CD4-positive, CD25-positive, alpha-beta regulatory T cell (primary cell): ENCODE data around the gene SKOR1. TPM values are rescaled to one million over a fixed set of nuclear protein-coding genes. Genes with fewer than 3 reads are reported as not detected.

ENCODE experiments used
- ATAC-seq, 2 donors: fragments of 150-1000 bp; cut with Tn5 transposase; one replicate each; pipeline ENCODE4 v1.10.0; 2021; ENCODE audit warnings: low read depth in 2 of 2, moderate number of reproducible peaks in 2 of 2, moderate library complexity in 1 of 2
- DNase-seq, 3 donors: peaks; one replicate each; pipeline versions ENCODE4 v3.0.0 to v3.0.0-alpha.2; 2012 to 2022; ENCODE audit warnings: mixed read lengths in 1 of 3
- H3K27ac ChIP-seq: one replicate; pipeline ENCODE4 v1.7.0; 2013; ENCODE audit warnings: mild to moderate bottlenecking, low read length; ENCODE audit not compliant: insufficient read depth, poor library complexity, severe bottlenecking
- H3K27me3 ChIP-seq: one replicate; pipeline ENCODE4 v1.7.0; 2013; ENCODE audit warnings: low read length; ENCODE audit not compliant: control insufficient read depth, insufficient read depth
- H3K36me3 ChIP-seq: one replicate; pipeline ENCODE4 v1.7.0; 2013; ENCODE audit warnings: mild to moderate bottlenecking, low read length, moderate library complexity; ENCODE audit not compliant: control insufficient read depth, insufficient read depth
- H3K4me1 ChIP-seq: 2 replicates; pipeline ENCODE4 v1.7.0; 2013; ENCODE audit warnings: mild to moderate bottlenecking, low read length; ENCODE audit not compliant: insufficient read depth, control insufficient read depth, poor library complexity, severe bottlenecking
- H3K4me3 ChIP-seq: one replicate; pipeline ENCODE4 v1.7.0; 2013; ENCODE audit warnings: low read depth, mild to moderate bottlenecking, low read length, moderate library complexity
- H3K9me3 ChIP-seq, 2 experiments: 1 replicate in 1 of 2; 2 replicates in 1 of 2; pipeline ENCODE4 v1.7.0; 2013; ENCODE audit warnings: low read length in 2 of 2, mild to moderate bottlenecking in 1 of 2, moderate library complexity in 1 of 2; ENCODE audit not compliant: control insufficient read depth in 2 of 2
- H3K27ac Mint-ChIP-seq, 3 donors: one replicate each; pipeline ENCODE4 v1.8.0; 2020 to 2022; ENCODE audit warnings: mild to moderate bottlenecking in 3 of 3, mixed read lengths in 3 of 3, moderate library complexity in 2 of 3
- H3K27me3 Mint-ChIP-seq: one replicate; pipeline ENCODE4 v1.8.0; 2022; ENCODE audit warnings: mild to moderate bottlenecking, mixed read lengths
- H3K36me3 Mint-ChIP-seq: one replicate; pipeline ENCODE4 v1.8.0; 2020; ENCODE audit warnings: mixed read lengths
- H3K4me1 Mint-ChIP-seq, 4 donors: one replicate each; pipeline ENCODE4 v1.8.0; 2020 to 2022; ENCODE audit warnings: mixed read lengths in 4 of 4, mild to moderate bottlenecking in 1 of 4
- H3K4me3 Mint-ChIP-seq, 4 donors: one replicate each; pipeline ENCODE4 v1.8.0; 2020 to 2022; ENCODE audit warnings: mild to moderate bottlenecking in 4 of 4, mixed read lengths in 4 of 4, moderate library complexity in 3 of 4
- H3K9me3 Mint-ChIP-seq, 7 donors: one replicate each; pipeline ENCODE4 v1.8.0; 2020 to 2022; ENCODE audit warnings: mixed read lengths in 7 of 7, mild to moderate bottlenecking in 3 of 7, moderate library complexity in 2 of 7
- polyA plus RNA-seq, 4 donors: library from polyadenylated mRNA; unstranded; fragments of 300-500 nt; fragmentation: Illumina TruSeq; gene quantifications; one replicate each; pipeline ENCODE4 v1.2.3, GENCODE V29; 2021
- total RNA-seq: library from RNA; stranded (reverse); gene quantifications from one replicate; pipeline ENCODE4 v1.2.3, GENCODE V29; 2022

The SKOR1 gene
- total and polyA plus RNA-seq, 5 donors from 2014 or later, result 2.5 TPM; not detected in 4

DNA sequence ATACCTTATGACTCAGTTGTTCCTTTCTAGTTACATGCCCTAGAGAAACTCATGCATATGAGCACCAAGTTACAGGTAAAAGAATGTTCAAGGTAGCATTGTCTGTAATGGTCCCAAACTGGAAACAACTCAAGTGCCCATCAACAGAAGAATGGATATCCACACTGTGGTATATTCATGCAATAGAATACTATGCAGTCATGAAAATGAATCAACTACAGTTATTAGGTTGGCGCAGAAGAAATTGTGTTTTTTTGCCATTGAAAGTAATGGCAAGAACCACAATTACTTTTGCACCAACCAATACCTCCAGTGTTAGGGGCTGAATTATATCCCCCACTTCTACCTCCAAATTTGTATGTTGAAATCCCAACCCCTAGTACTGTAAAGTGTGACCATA, 24.2 kb downstream of the SKOR1 start:
- no peaks in the 10 kb centered on the region for H3K36me3 Mint-ChIP-seq
- Histone ChIP-seq H3K4me3 (no peak overlapping the region), H3K27me3 (peaks cover 8% of the 10 kb centered on the region), H3K36me3 (no peaks in the 10 kb centered on the region), H3K4me1 (no peaks in the 10 kb centered on the region), H3K27ac (no peak overlapping the region), H3K9me3 (peaks cover 3 to 4% of the 10 kb centered on the region in 2 experiments)
- H3K4me1 Mint-ChIP-seq, result no peaks in the 10 kb centered on the region
- peaks cover 36% of the 10 kb centered on the region for H3K27me3 Mint-ChIP-seq
- H3K9me3 Mint-ChIP-seq, result peaks cover 0 to 3% (median 0%) of the 10 kb centered on the region in 7 donors
- ATAC-seq, result no peak
- no peak overlapping the region for H3K4me3 Mint-ChIP-seq
- no peak for DNase-seq
- no peak overlapping the region for H3K27ac Mint-ChIP-seq

DNA sequence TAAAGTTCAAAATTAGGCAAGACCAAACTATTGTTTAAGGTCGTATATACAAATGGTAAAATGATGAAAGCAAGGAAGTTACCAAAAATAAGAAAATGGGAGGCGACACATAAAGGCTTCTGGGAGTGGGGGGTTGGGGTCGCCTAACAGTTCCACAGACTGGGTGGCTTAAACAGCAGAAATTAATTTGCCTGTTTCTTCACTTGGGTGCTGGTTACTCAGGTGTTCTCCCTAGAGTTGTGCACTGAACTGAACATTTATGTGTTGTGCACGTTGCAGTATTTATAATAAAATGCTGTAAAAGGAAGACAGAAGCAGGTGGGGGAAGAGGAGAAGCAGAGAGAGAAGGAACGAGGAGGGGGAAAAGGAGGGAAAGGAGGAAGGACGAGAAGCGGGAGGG, 25.0 kb downstream of the SKOR1 start:
- peaks cover 0 to 3% (median 0%) of the 10 kb centered on the region in 7 donors for H3K9me3 Mint-ChIP-seq
- H3K36me3 Mint-ChIP-seq, result no peaks in the 10 kb centered on the region
- H3K27ac Mint-ChIP-seq, result no peak overlapping the region
- DNase-seq (no peak), ATAC-seq (no peak)
- no peak overlapping the region for H3K4me3 Mint-ChIP-seq
- H3K27me3 Mint-ChIP-seq, result peaks cover 36% of the 10 kb centered on the region
- Histone ChIP-seq H3K4me3 (no peak overlapping the region), H3K27me3 (peaks cover 8% of the 10 kb centered on the region), H3K4me1 (no peaks in the 10 kb centered on the region), H3K27ac (no peak overlapping the region), H3K36me3 (no peaks in the 10 kb centered on the region), H3K9me3 (peaks cover 3 to 4% of the 10 kb centered on the region in 2 experiments)
- no peaks in the 10 kb centered on the region for H3K4me1 Mint-ChIP-seq

DNA sequence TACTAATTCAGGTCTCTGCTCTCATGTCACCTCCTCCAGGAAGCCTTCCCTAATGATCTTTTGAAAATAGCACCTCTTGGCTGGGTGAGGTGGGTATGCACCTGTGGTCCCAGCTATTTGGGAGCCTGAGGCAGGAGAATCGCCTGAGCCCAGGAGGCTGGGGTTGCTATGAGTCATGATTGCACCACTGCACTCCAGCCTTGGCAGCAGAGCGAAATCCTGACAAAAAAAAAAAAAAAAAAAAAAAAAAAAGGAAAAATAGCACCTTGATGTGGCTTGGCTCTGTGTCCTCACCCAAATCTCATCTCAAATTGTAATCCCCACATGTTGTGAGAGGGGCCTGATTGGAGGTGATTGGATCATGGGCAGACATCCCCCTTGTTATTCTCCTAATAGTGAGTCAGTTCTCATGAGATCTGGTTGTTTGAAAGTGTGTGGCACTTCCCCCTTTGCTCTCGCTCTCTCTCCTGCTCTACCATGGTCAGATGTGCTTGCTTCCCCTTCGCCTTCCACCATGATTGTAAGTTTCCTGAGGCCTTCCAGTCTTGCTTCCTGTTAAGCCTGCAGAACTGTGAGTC, 25.8 kb downstream of the SKOR1 start:
- no peak for ATAC-seq
- no peak overlapping the region for H3K27ac ChIP-seq

DNA sequence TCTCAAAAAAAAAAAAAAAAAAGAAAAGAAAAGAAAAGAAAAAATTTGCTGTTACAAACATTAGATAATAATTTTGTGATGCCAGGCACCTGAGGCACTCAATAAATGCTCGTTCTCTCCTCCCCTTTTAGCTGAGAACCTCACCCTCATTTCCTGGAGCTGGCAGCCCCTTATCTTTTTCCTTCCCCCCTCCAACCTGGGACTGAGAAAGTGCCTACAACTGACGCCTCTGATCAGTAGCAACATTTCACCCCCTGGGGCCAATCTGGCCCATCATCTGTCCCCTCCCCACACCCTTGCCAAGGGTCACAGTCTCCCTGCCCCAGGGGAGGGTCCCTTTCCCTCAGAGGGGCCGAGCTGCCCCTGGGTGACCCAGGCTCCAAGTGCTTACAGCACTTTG, 27.1 kb downstream of the SKOR1 start:
- H3K4me3 Mint-ChIP-seq, result no peak overlapping the region
- H3K36me3 Mint-ChIP-seq, result no peaks in the 10 kb centered on the region
- no peaks in the 10 kb centered on the region for H3K4me1 Mint-ChIP-seq
- H3K27ac Mint-ChIP-seq, result no peak overlapping the region
- ATAC-seq (no peak), DNase-seq (no peak)
- peaks cover 8% of the 10 kb centered on the region for H3K27me3 ChIP-seq
- H3K9me3 ChIP-seq, result peaks cover 3 to 4% of the 10 kb centered on the region in 2 experiments
- H3K36me3 ChIP-seq, result no peaks in the 10 kb centered on the region
- no peak overlapping the region for H3K4me3 ChIP-seq
- H3K27ac ChIP-seq, result no peak overlapping the region
- no peaks in the 10 kb centered on the region for H3K4me1 ChIP-seq
- H3K9me3 Mint-ChIP-seq, result peaks cover 0 to 3% (median 0%) of the 10 kb centered on the region in 7 donors
- H3K27me3 Mint-ChIP-seq, result peaks cover 28% of the 10 kb centered on the region

More for the DNA sequence above, 25.8 kb downstream of the SKOR1 start:
- Mint-ChIP-seq H3K4me3 (no peak overlapping the region), H3K27ac (peak overlapping the region in 1 of 3 donors; percentile 26), H3K4me1 (no peaks in the 10 kb centered on the region), H3K9me3 (peaks cover 0 to 3% (median 0%) of the 10 kb centered on the region in 7 donors), H3K27me3 (peaks cover 36% of the 10 kb centered on the region), H3K36me3 (no peaks in the 10 kb centered on the region)
- no peak overlapping the region for H3K4me3 ChIP-seq
- no peaks in the 10 kb centered on the region for H3K4me1 ChIP-seq
- H3K27me3 ChIP-seq, result peaks cover 8% of the 10 kb centered on the region
- H3K36me3 ChIP-seq, result no peaks in the 10 kb centered on the region
- H3K9me3 ChIP-seq, result peaks cover 3 to 4% of the 10 kb centered on the region in 2 experiments
- no peak for DNase-seq

DNA sequence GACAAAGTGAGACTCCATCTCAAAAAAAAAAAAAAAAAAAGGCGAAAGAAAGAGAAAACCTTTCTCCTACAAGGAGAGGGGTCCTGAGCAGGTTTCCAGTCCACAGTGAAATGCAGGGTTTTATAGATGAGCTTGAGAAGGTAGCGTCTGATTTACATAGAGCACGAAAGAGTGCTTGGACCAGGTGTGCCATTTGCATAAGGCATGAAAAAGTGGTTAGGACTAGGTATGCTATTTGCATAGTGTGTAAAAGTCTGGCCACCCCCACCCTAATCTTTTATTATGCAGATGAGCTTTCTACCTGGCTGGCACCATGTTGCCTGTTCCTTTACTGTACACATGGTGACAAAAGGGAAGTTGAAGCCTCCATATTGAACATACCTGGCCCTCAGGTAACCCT, 28.1 kb downstream of the SKOR1 start:
- Mint-ChIP-seq H3K27ac (no peak overlapping the region), H3K36me3 (no peaks in the 10 kb centered on the region)
- no peak for DNase-seq

DNA sequence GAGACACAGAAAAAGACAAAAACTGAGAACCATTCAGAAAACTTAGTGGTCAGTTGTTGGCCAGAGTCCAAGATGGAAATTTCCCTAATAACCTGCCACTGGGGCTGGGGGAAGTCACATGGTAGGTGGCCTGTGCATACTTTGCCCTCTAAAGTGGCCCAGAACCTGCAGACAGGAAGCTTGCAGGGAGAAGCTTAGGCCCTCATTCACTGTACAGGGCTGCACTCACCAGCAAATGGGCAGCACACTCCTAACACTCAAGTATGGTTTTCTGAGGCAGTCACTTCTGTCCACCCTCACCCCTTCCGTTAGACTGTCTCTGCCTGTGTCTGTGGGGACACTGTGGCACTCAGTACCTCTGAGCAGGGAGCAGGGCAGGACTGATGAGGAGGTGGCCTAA, 29.0 kb downstream of the SKOR1 start:
- peak overlapping the region in 1 of 3 donors; percentile 17 for H3K27ac Mint-ChIP-seq
- DNase-seq (no peak), ATAC-seq (no peak)
- peaks cover 0 to 1% (median 0%) of the 10 kb centered on the region in 7 donors for H3K9me3 Mint-ChIP-seq
- H3K4me1 Mint-ChIP-seq, result no peaks in the 10 kb centered on the region
- H3K4me3 Mint-ChIP-seq, result no peak overlapping the region
- H3K36me3 ChIP-seq, result no peaks in the 10 kb centered on the region
- no peak overlapping the region for H3K27ac ChIP-seq
- peaks cover 3 to 4% of the 10 kb centered on the region in 2 experiments for H3K9me3 ChIP-seq
- peaks cover 8% of the 10 kb centered on the region for H3K27me3 ChIP-seq
- no peak overlapping the region for H3K4me3 ChIP-seq
- peaks cover 16% of the 10 kb centered on the region for H3K27me3 Mint-ChIP-seq
- no peaks in the 10 kb centered on the region for H3K4me1 ChIP-seq
- H3K36me3 Mint-ChIP-seq, result no peaks in the 10 kb centered on the region

More for the DNA sequence above, 28.1 kb downstream of the SKOR1 start:
- Mint-ChIP-seq H3K4me1 (no peaks in the 10 kb centered on the region), H3K4me3 (no peak overlapping the region), H3K27me3 (peaks cover 17% of the 10 kb centered on the region), H3K9me3 (peaks cover 0 to 1% (median 0%) of the 10 kb centered on the region in 7 donors)
- Histone ChIP-seq H3K36me3 (no peaks in the 10 kb centered on the region), H3K9me3 (peaks cover 3 to 4% of the 10 kb centered on the region in 2 experiments), H3K4me3 (no peak overlapping the region), H3K27ac (no peak overlapping the region), H3K27me3 (peaks cover 8% of the 10 kb centered on the region), H3K4me1 (no peaks in the 10 kb centered on the region)
- no peak for ATAC-seq

DNA sequence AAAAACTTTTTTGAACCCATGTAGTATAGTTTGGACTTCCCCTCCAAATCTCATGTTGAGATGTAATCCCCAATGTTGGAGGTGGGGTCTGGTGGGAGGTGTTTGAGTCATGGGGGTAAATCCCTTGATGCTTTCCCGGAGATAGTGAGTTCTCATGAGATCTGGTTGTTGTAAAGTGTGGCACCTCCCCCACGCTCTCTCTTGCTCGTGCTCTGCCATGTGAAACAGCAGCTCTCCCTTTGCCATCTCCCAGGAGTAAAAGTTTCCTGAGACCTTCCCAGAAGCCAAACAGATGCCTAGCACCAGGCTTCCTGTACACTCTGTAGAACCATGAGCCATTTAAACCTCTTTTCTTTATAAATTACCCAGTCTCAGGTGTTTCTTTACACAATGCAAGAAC, 30.5 kb downstream of the SKOR1 start:
- Mint-ChIP-seq H3K27ac (no peak overlapping the region), H3K4me1 (no peaks in the 10 kb centered on the region), H3K4me3 (no peak overlapping the region), H3K27me3 (peaks cover 14% of the 10 kb centered on the region), H3K9me3 (peaks cover 0 to 1% (median 0%) of the 10 kb centered on the region in 7 donors), H3K36me3 (no peaks in the 10 kb centered on the region)
- Histone ChIP-seq H3K4me1 (no peaks in the 10 kb centered on the region), H3K27ac (no peak overlapping the region), H3K9me3 (no peaks in the 10 kb centered on the region), H3K36me3 (no peaks in the 10 kb centered on the region), H3K4me3 (no peak overlapping the region), H3K27me3 (no peaks in the 10 kb centered on the region)
- DNase-seq (no peak), ATAC-seq (no peak)

DNA sequence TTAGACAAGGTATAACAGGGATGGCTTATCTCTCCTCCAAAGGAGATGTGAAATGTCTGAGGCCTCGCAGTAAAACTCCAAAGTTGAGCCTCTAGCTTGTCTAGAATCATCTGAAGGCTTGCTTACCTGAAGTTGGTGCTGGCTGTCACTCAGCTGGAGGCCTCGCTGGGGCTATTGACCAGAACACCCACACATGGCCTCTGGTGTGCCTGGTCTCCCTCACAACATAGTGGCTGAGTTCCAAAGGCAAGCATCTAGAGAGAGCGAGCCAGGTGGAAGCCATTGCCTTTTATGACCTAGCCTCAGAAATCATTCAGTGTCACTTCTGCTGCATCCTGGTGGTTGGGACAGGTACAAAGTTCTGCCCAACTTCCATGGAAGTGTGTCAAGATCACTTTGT, 31.9 kb downstream of the SKOR1 start:
- peaks cover 20% of the 10 kb centered on the region for H3K27me3 Mint-ChIP-seq
- ATAC-seq, result no peak
- no peaks in the 10 kb centered on the region for H3K27me3 ChIP-seq
- H3K4me3 ChIP-seq, result no peak overlapping the region
- H3K9me3 ChIP-seq, result no peaks in the 10 kb centered on the region
- DNase-seq, result no peak
- no peaks in the 10 kb centered on the region for H3K36me3 Mint-ChIP-seq
- no peaks in the 10 kb centered on the region for H3K4me1 Mint-ChIP-seq
- no peak overlapping the region for H3K4me3 Mint-ChIP-seq
- no peak overlapping the region for H3K27ac Mint-ChIP-seq
- no peaks in the 10 kb centered on the region for H3K4me1 ChIP-seq
- no peaks in the 10 kb centered on the region for H3K9me3 Mint-ChIP-seq
- no peak overlapping the region for H3K27ac ChIP-seq
- no peaks in the 10 kb centered on the region for H3K36me3 ChIP-seq
